Activated CD4-positive, alpha-beta T cell treated with anti-CD3 and anti-CD28 coated beads, Interleukin-2, amount 10 ng/mL, durations not matched to agents 24 days and 14 days (primary cell): ENCODE data around the gene ZDHHC13. TPM values are rescaled to one million over a fixed set of nuclear protein-coding genes. Genes with fewer than 3 reads are reported as not detected.

Experiments
- DNase-seq: peaks from one replicate; pipeline ENCODE4 v3.0.0; 2022
- H3K27ac Mint-ChIP-seq: one replicate; pipeline ENCODE4 v1.8.0; 2022; ENCODE audit warnings: mild to moderate bottlenecking, mixed read lengths
- H3K27me3 Mint-ChIP-seq: one replicate; pipeline ENCODE4 v1.8.0; 2022; ENCODE audit warnings: mixed read lengths
- H3K36me3 Mint-ChIP-seq: one replicate; pipeline ENCODE4 v1.8.0; 2022; ENCODE audit warnings: low read depth, mild to moderate bottlenecking, mixed read lengths
- H3K4me1 Mint-ChIP-seq: one replicate; pipeline ENCODE4 v1.8.0; 2021; ENCODE audit warnings: mixed read lengths
- H3K4me3 Mint-ChIP-seq: one replicate; pipeline ENCODE4 v1.8.0; 2022; ENCODE audit warnings: mild to moderate bottlenecking, moderate library complexity, mixed read lengths
- H3K9me3 Mint-ChIP-seq: one replicate; pipeline ENCODE4 v1.8.0; 2021; ENCODE audit warnings: mixed read lengths
- intact Hi-C: fragments of 100-400 bp; cut with micrococcal nuclease; formaldehyde crosslinking; loops from one replicate; pipeline ENCODE4 v1.15.1; 2023
- total RNA-seq: library from RNA; stranded (reverse); gene quantifications from 2 replicates; pipeline ENCODE4 v1.2.3, GENCODE V29; 2022

The ZDHHC13 gene
- total RNA-seq, 1 donor from 2014 or later, result 24.8 TPM

DNA sequence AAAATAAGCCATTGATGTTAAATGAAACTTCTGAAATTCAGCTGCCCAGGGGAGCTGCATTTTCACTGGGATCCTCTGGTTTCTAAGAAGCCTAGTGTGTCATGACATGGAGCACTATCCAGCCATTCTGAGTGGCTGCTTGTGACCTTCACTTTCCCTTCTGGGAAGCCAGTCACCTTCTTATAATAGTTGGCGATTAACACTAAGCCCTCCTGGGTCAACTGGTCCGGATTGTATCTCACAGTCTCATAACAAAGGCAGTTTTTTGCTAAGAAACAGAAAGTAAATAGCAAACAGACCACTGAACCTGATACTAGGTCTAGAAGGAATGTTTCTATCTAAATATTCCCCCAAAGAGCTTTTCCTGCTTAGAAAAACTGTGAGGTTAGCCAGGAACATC is 76.9 kb downstream of the ZDHHC13 start:
- Mint-ChIP-seq H3K4me1 (no peaks in the 10 kb centered on the region), H3K9me3 (no peaks in the 10 kb centered on the region), H3K27ac (no peak overlapping the region), H3K4me3 (no peak overlapping the region), H3K36me3 (no peaks in the 10 kb centered on the region), H3K27me3 (no peaks in the 10 kb centered on the region)
- intact Hi-C loops, result no loop called here
- DNase-seq, result no peak

DNA sequence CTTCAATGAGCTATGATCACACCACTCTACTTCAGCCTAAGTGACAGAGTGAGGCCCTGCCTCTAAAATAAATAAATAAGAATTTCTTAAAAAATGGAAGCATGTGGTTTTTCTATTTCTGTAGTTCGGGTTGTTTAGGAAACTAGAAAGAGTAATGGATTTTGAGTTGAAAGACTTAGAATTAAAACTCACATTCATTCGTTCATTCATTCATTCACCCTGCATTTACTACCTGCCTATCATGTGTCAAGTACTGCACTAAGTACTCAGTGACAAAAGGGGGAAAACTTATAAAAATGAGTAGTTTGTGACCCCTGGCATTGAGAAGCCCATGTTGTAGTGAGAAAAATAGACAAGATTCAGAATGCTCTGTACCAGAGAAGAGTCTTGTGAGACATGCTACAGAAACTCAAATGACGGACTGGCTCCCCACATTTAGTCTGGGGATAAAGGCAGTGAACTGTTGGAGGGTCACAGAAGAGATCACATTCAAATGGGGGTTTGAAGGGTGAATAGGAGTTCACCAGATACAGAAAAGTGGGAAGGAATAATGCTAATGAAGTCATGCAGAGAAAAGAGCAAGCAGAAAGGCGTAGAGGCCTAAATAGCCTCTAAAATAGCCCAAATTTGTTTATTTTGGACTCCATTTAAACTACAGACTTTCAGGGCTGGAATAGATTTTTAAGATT is 77.8 kb downstream of the ZDHHC13 start:
- H3K36me3 Mint-ChIP-seq, result no peaks in the 10 kb centered on the region
- intact Hi-C loops, result no loop called here
- no peak overlapping the region for H3K4me3 Mint-ChIP-seq
- no peak for DNase-seq
- H3K4me1 Mint-ChIP-seq, result no peaks in the 10 kb centered on the region
- no peaks in the 10 kb centered on the region for H3K9me3 Mint-ChIP-seq
- H3K27ac Mint-ChIP-seq, result no peak overlapping the region
- H3K27me3 Mint-ChIP-seq, result no peaks in the 10 kb centered on the region

DNA sequence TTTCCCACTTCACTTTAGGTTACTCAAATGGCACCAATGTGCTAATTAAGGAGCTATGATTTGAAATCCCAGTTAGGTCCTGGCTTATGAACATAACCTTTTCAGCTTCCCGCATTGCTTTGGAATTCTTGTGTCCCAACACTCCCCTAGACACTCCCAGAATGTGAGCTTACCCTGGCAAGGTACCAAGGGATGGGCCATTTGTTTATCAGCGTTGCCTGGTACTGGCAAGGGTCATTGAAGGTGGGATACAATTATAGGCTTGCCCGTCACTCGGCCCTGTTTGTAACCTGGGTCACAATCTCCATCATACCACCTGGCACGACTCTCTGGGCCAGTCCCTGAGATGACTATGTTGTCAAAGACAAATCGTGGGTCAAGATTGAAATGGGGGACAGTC is 79.5 kb downstream of the ZDHHC13 start:
- Mint-ChIP-seq H3K9me3 (no peaks in the 10 kb centered on the region), H3K4me3 (no peak overlapping the region), H3K27ac (no peak overlapping the region), H3K36me3 (no peaks in the 10 kb centered on the region), H3K27me3 (peaks cover 6% of the 10 kb centered on the region), H3K4me1 (no peaks in the 10 kb centered on the region)
- intact Hi-C loops, result no loop called here
- DNase-seq, result no peak

DNA sequence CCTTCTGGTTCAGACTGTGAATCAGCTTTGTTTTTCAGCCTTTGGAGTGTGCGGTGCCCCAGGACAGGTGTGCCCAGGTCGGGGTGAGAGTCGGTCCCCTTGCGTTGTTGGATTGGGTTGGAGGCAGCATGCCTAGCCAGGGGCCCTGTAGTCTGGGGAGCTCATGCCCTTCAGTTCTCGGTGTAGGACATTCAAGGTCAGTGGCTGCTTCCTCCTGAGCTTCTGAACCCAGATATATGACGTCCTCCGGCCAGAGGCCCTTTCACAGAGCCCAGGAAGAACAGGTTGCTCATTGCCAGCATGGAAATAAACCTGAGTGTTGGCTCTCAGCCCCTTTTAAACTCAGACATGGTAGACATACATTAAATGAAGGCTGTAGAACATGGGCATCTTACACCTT is 82.1 kb downstream of the ZDHHC13 start:
- no peak overlapping the region for H3K4me3 Mint-ChIP-seq
- H3K9me3 Mint-ChIP-seq, result no peaks in the 10 kb centered on the region
- no peak overlapping the region for H3K27ac Mint-ChIP-seq
- no peaks in the 10 kb centered on the region for H3K4me1 Mint-ChIP-seq
- H3K27me3 Mint-ChIP-seq, result peaks cover 8% of the 10 kb centered on the region
- H3K36me3 Mint-ChIP-seq, result no peaks in the 10 kb centered on the region
- DNase-seq, result no peak
- intact Hi-C loops, result no loop called here

DNA sequence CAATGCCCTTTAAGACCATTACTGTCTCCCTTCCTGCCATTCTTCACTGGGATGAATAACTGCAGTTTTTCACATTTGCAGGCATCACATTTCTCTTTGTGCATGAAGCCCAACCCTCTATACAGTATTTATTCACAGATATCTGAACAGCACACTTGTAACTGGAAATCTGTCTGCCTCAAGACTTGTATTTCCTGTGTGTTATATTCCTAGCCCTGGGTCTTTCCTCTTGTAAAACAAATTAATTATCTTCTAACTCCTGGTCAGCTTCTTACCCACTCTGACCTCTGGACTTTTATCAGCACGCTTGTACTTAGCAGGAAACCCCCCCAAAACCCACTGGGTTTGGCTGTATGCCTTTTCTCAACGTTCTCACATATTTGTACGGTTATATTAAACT is 82.8 kb downstream of the ZDHHC13 start:
- H3K9me3 Mint-ChIP-seq, result no peaks in the 10 kb centered on the region
- intact Hi-C loops, result no loop called here
- peaks cover 8% of the 10 kb centered on the region for H3K27me3 Mint-ChIP-seq
- no peaks in the 10 kb centered on the region for H3K36me3 Mint-ChIP-seq
- no peaks in the 10 kb centered on the region for H3K4me1 Mint-ChIP-seq
- H3K27ac Mint-ChIP-seq, result no peak overlapping the region
- DNase-seq, result no peak
- no peak overlapping the region for H3K4me3 Mint-ChIP-seq

DNA sequence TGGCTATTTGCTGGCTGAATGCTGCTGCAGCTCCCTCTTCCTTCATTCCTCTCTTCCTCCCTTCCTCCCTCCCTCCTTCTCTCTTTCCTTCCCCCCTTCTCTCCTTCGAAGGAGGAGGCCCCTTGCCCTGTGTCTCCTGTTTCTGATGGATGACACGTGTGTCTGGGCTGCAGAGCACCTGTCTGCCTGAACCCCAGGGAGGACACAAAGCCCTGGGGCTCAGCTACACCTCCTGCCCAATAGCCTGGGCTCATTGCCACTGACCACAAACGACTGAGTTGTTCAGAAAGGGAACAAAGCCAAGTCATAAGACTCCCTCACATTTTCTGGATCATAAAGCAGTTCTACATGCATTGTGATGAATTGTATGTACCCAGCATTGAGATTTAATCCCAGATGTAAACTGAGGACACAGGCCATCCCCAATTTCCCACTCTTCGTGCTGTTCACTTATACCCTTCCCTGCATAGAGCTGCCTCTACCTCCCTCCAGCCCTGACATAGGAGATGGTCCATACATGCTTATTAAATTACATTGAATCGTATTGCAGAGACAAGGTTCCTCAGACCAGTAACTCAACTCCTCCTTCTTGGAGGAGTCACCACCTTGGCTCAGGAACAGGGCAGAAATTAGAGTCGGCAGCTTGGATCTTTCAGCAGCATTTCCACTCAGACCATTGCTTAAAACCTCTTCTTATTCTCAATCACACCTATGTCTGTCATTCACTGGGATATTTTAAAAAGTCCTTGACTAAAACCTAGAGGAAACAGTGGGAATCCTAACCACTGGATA is 83.6 kb downstream of the ZDHHC13 start:
- no peaks in the 10 kb centered on the region for H3K36me3 Mint-ChIP-seq
- no peak overlapping the region for H3K27ac Mint-ChIP-seq
- intact Hi-C loops, result no loop called here
- H3K9me3 Mint-ChIP-seq, result no peaks in the 10 kb centered on the region
- DNase-seq, result no peak
- H3K27me3 Mint-ChIP-seq, result peaks cover 8% of the 10 kb centered on the region
- H3K4me1 Mint-ChIP-seq, result no peaks in the 10 kb centered on the region
- no peak overlapping the region for H3K4me3 Mint-ChIP-seq

DNA sequence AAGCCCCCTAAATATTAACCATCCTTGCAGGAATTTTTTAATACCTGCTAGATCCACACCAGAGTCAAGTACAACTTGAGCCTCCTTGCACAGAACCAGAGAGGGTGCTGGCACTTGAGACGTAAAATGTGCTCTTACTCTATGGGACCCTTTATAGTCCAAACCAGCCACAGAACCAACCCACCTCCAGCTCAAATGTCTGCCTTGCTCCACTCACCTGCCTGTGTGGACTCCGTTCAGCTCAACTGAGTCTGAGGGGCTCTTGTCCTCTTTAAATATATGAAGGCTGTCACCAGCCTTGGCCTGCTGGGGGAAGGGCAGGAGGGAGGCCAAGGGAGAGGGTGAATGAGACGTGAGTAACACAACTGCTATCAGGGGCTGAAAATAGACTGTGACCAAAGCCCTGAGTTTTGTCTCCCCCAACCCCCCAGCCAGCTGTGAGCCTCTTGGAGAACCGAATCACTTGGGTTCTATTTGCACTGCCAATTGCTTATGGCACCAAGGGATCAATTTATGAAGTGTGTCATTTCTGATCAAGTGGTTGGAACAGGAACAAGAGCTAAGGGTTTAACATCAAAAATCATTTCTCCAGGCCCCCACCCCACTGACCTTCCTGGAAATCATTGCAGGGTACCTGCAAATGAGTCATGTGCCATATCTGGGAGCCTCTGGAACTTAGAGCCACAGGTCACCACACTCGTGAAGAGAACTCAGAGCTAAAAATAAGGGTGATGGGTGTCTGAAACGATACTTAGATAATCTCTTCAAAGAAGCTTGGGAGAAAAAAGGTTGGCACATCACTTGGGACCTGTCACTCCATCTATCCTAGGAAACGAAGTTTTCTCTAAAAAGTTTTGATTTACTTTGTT is 85.0 kb downstream of the ZDHHC13 start, which contains the start of gene CSRP3:
TSS of gene CSRP3 (minus strand) at position 247 of the 869 bp plus-strand sequence. CDS start 9,535 bp downstream, outside the sequence.
- intact Hi-C loops, result no loop called here
- Mint-ChIP-seq H3K36me3 (no peaks in the 10 kb centered on the region), H3K4me3 (no peak within 1 kb of the TSS)

DNA sequence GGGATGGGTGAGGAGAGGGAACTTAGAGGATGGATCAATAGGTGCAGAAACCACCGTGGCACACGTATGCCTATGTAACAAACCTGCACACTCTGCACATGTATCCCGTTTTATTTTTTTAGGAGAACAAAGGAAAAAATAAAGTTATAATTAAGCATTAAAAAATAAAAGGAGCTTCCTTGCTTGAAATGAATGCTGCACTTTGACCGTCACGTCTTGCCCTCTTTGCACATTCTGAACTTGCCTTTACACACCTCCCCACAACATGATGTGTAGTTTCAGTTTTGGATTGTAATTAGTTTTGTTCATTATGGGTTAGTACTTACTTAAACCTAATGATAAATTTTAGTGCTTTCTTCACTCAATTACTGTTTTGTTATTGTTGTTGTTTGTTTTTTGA is 87.9 kb downstream of the ZDHHC13 start:
- DNase-seq, result no peak
- Mint-ChIP-seq H3K4me1 (no peaks in the 10 kb centered on the region), H3K36me3 (no peaks in the 10 kb centered on the region), H3K27me3 (peaks cover 26% of the 10 kb centered on the region), H3K4me3 (no peak overlapping the region), H3K9me3 (no peaks in the 10 kb centered on the region), H3K27ac (no peak overlapping the region)
- intact Hi-C loops, result no loop called here

More for the DNA sequence above, 85.0 kb downstream of the ZDHHC13 start, which contains the start of gene CSRP3:
- Mint-ChIP-seq H3K27ac (no peak within 1 kb of the TSS), H3K4me1 (no peaks in the 10 kb centered on the region), H3K27me3 (peaks cover 12% of the 10 kb centered on the region), H3K9me3 (no peaks in the 10 kb centered on the region)
- no peak for DNase-seq

DNA sequence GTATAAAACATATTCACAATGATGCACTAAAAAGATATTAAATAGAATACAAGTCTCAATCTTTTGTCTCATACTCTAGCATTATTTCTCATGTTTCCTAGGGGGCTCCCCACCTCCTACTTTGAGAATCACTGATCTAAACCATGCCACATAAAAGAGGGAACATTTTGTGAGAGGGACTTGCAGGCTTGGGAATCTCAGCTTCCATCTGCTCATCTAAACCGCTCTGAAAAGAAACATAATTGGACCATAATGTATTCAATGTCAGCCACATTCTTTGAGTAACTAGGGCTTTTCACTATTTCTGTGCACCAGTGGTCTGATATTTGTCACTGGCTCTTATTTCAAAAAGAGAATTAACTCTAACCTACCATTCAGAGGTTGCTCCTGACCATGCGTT is 91.2 kb downstream of the ZDHHC13 start:
- no peak overlapping the region for H3K4me3 Mint-ChIP-seq
- no peaks in the 10 kb centered on the region for H3K36me3 Mint-ChIP-seq
- no peak overlapping the region for H3K27ac Mint-ChIP-seq
- no peaks in the 10 kb centered on the region for H3K9me3 Mint-ChIP-seq
- peaks cover 23% of the 10 kb centered on the region for H3K27me3 Mint-ChIP-seq
- DNase-seq, result no peak
- intact Hi-C loops, result no loop called here
- H3K4me1 Mint-ChIP-seq, result no peaks in the 10 kb centered on the region

DNA sequence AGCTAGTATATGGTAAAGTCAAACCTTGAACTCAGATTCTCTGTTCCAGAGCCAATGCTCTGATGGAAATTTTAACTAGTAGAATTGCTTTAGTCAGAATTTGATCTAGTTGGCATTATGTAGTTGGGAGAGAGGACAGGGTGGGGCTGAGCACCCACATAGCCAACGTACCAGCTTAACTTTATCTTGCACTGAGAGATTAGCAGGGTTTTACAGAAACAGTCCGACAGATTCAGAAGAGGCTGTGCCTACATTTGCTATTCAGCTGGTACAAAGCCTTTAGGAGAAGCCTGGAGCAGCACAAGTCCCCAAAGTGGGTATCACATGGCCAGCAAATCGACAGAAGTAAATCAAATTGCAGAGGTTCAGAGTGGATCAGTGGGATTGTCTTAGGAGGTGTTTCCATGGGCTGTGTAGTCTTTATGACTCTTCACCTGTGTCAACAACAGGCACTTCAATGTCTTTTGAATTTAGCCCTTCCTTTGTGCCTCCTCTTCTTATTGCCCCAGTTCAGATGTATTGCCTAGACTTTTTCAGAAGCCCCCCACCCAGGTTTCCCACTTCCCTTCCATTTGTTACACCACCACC is 92.1 kb downstream of the ZDHHC13 start:
- Mint-ChIP-seq H3K27ac (no peak overlapping the region), H3K9me3 (no peaks in the 10 kb centered on the region), H3K4me1 (no peaks in the 10 kb centered on the region), H3K36me3 (no peaks in the 10 kb centered on the region), H3K4me3 (no peak overlapping the region), H3K27me3 (peaks cover 30% of the 10 kb centered on the region)
- DNase-seq, result peak; percentile 32
- intact Hi-C loops, result no loop called here

DNA sequence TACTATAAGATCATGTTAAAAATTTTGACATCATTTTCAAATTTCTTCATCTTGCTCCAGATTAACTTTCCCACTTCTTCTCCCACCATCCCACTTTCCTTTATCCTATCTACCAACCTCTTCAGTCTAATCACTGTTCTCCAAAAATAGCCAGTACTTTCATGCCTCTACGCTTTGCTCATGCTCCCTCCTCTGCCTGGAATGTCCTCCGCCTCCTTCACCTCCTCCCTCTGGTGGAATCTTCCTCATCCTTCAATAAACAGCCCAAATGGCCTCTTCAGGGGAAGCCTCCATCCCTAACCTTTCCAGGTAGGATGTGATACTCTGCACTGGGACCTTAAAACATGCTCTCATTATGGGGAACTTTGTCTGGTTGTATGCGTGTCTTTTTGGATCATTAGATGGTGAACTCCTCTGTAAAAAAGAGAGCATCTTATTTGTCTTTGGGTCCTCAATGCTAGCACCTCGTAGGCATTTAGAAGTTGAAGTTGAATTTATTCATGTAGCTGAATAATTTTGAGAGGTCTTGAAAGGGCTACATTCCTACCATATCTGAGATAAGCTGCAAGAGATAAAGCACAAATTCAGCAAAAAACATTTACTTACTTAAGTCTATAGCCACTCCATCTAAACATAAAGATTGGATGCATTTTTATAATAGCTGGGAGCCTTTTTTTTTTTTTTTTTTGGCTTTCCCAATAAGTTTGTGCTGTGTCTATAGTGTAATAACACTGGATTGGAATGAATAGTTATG is 92.8 kb downstream of the ZDHHC13 start:
- intact Hi-C loops, result no loop called here
- peak; percentile 20 for DNase-seq
- Mint-ChIP-seq H3K9me3 (no peaks in the 10 kb centered on the region), H3K4me1 (no peaks in the 10 kb centered on the region), H3K36me3 (no peaks in the 10 kb centered on the region), H3K4me3 (no peak overlapping the region), H3K27me3 (peaks cover 35% of the 10 kb centered on the region), H3K27ac (no peak overlapping the region)

DNA sequence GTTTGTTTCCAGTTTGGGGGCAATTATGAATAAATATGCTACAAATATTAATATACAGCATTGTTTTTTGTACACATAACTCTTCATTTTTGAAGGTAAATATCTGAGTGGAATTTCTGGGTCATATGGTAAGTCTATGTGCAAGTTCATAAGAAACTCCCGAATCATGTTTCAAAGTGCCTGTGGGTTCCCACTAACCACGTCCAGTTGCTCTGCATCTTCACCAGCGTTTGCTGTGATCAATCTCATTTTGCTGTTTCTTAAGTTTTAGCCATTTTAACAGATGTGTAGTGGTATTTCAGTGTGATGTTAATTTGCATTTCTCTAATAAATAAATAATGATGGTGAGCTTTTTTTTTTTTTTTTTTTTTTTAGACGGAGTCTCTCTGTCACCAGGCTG is 99.1 kb downstream of the ZDHHC13 start:
- H3K4me3 Mint-ChIP-seq, result no peak overlapping the region
- H3K36me3 Mint-ChIP-seq, result no peaks in the 10 kb centered on the region
- intact Hi-C loops, result no loop called here
- H3K9me3 Mint-ChIP-seq, result no peaks in the 10 kb centered on the region
- H3K27me3 Mint-ChIP-seq, result peaks cover 27% of the 10 kb centered on the region
- H3K27ac Mint-ChIP-seq, result no peak overlapping the region
- H3K4me1 Mint-ChIP-seq, result no peaks in the 10 kb centered on the region
- no peak for DNase-seq

DNA sequence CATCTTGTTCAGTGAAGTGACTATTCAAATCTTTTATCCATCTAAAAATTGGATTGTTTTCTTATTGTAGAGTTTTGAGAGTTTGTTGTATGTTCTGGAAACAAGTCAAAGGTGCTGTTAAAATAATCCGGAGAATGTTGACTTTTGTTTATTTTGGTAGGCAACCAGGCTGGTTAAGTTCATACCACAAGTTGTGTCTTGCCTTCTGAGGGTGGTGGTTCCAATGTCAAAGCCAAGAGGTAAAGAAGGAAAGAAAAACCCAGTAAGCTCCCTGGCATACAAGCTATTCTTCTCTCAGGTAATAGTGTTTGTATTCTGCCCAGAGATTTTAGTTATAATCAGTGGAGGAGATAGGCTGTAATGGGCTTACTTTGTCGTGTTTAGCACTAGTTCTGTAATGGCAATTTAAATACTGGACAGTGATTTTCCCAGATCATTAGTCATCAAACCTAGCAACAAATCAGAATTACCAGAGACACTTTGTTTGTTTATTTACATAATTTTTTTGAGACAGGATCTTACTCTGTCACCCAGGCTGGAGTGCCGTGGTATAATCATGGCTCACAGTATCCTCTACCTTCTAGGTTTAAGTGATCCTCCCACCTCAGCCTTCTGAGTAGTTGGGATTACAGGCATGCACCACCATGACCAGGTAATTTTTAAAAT is 99.9 kb downstream of the ZDHHC13 start:
- Mint-ChIP-seq H3K36me3 (no peaks in the 10 kb centered on the region), H3K4me1 (no peaks in the 10 kb centered on the region), H3K27me3 (peaks cover 27% of the 10 kb centered on the region), H3K9me3 (no peaks in the 10 kb centered on the region), H3K4me3 (no peak overlapping the region), H3K27ac (no peak overlapping the region)
- intact Hi-C loops, result no loop called here
- DNase-seq, result no peak
